M059J (cell line): ENCODE measurements around the gene HP1BP3. TPM values are rescaled to one million over a fixed set of nuclear protein-coding genes. Genes with fewer than 3 reads are reported as not detected.

Experiments used
- DNase-seq: peaks from one replicate; pipeline ENCODE4 v3.0.0-alpha.2; 2012; ENCODE audit warnings: low read depth
- total RNA-seq: library from RNA; depleted of rRNA; stranded (reverse); fragments of >200 nt; shearing (Covaris generic); gene quantifications from 2 replicates; pipeline ENCODE4 v1.2.3, GENCODE V29; 2014

The HP1BP3 gene
- total RNA-seq, 1 experiment from 2014 or later: 371 TPM

GRCh38 chr1:20711285-20712214 is 75.6 kb downstream of the HP1BP3 start:
- no peak for DNase-seq

GRCh38 chr1:20710469-20711284 is 76.4 kb downstream of the HP1BP3 start:
- DNase-seq: no peak

GRCh38 chr1:20709868-20710267 is 77.2 kb downstream of the HP1BP3 start:
- DNase-seq: no peak

GRCh38 chr1:20708891-20709290 is 78.2 kb downstream of the HP1BP3 start:
- no peak for DNase-seq

GRCh38 chr1:20708057-20708456 is 79.0 kb downstream of the HP1BP3 start:
- DNase-seq: no peak

- DNase-seq: no peak
Observed at GRCh38 chr1:20706841-20707240, 80.3 kb downstream of the HP1BP3 start.

GRCh38 chr1:20705203-20705755 is 81.8 kb downstream of the HP1BP3 start:
- DNase-seq: no peak

- DNase-seq: no peak
Observed at GRCh38 chr1:20704390-20705202, 82.5 kb downstream of the HP1BP3 start.

- no peak for DNase-seq
Observed at GRCh38 chr1:20703124-20703756, 83.9 kb downstream of the HP1BP3 start.

GRCh38 chr1:20702416-20702815 is 84.7 kb downstream of the HP1BP3 start:
- DNase-seq: peak; percentile 42

- no peak for DNase-seq
Observed at GRCh38 chr1:20701847-20702246, 85.3 kb downstream of the HP1BP3 start.

- no peak for DNase-seq
Observed at GRCh38 chr1:20701446-20701845, 85.7 kb downstream of the HP1BP3 start.

GRCh38 chr1:20700636-20701215 is 86.4 kb downstream of the HP1BP3 start:
- DNase-seq: no peak

- DNase-seq: no peak
Observed at GRCh38 chr1:20699558-20699957, 87.5 kb downstream of the HP1BP3 start.

GRCh38 chr1:20698195-20698910 is 88.8 kb downstream of the HP1BP3 start:
- peak; percentile 77 for DNase-seq

- no peak for DNase-seq
Observed at GRCh38 chr1:20697563-20697962, 89.5 kb downstream of the HP1BP3 start.

- peak; percentile 96 for DNase-seq
Observed at GRCh38 chr1:20696397-20697333, 90.4 kb downstream of the HP1BP3 start.

- no peak for DNase-seq
Observed at GRCh38 chr1:20695515-20695914, 91.6 kb downstream of the HP1BP3 start.

GRCh38 chr1:20693623-20694022 is 93.5 kb downstream of the HP1BP3 start:
- DNase-seq: no peak
